Mucosa of gallbladder (tissue), 1 donor: ENCODE measurements around the gene TTLL8. TPM values are rescaled to one million over a fixed set of nuclear protein-coding genes. Genes with fewer than 3 reads are reported as not detected.

Experiments
- DNase-seq: peaks from one replicate; pipeline ENCODE4 v3.0.0-alpha.2; 2020; ENCODE audit warnings: low spot score
- total RNA-seq: library from RNA; stranded (reverse); gene quantifications from one replicate; pipeline ENCODE4 v1.2.1, GENCODE V29; 2021
- donor health status: DM: no; HTN: no; CAD: no.

Gene TTLL8
- total RNA-seq, 1 donor from 2014 or later, result not detected

DNA sequence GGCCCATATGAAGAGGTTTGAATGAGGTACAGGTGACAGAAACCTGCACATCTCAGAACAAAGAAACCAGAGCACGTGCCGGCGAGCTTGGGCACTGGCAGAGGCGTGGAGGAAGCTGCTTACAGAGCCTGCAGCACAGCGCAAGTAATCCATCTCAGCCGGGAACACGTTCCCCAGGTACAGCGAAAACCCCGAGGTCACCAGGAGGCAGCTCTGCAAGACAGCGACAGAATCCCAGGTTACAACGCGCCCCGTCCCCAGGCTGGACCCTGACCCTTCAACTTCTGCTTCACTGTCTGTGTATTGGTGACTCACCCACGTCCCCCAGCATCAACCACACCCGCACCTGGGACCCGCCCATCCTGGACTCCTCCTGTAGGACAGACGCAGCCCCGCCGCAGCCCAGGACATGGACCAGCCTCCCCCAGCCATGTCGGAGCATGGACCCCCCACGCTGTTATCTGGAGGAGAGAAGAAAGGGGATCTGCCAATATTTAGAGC, 24.9 kb upstream of the TTLL8 start:
- no peak for DNase-seq

- no peak for DNase-seq
These were observed 24.2 kb upstream of the TTLL8 start for GRCh38 chr22:50082197-50082715.

GRCh38 chr22:50081426-50082196, 23.5 kb upstream of the TTLL8 start:
- no peak for DNase-seq

DNA sequence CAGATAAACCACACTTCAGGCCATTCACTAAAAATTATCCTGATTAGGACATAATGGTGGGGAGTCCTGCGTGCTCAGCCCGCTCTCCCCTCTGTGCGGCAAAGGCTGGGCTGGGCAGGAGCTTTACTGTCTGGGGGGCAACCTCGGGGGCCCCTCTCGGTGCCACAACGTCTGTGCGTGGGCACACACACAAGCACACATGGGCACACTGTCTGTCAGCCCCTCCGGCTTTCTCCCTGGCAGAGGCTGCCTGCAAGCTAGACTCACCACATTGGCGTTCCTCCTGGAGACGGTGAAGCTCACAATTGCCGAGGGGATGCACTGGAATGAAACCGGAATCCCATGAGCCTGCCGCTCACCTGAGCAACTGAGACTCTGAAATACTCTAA, 22.0 kb upstream of the TTLL8 start:
- DNase-seq, result no peak

DNA sequence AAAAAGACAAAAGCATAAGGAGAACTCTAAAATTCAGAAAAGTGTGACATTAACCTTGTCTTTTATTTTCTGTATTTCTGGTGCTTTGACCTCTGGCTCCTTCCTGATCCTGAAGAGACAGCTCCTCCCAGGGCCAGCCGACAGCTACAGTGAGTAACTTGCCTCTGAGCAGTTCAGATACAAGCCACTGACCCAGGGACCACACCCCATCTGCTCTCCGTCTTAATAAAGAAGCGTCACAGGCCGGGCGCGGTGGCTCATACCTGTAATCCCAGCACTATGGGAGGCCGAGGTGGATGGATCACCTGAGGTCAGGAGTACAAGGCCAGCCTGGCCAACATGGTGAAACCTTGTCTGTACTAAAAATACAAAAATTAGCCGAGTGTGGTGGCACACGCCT, 20.7 kb upstream of the TTLL8 start:
- DNase-seq, result no peak

DNA sequence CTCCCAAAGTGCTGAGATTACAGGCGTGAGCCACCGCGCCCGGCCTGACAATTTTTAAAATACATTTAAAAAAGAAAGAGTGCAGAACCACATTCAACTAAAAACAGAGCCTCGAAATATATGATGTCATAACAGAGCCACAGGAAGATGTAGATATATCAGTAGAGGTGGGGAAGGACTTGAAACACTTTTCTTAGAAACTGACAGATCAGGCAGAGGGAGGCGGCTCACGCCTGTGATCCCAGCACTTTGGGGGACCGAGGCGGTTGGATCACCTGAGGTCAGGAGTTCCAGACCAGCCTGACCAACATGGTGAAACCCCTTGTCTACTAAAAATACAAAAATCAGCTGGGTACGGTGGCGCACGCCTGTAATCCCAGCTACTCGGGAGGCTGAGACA, 20.1 kb upstream of the TTLL8 start:
- DNase-seq, result no peak

DNA sequence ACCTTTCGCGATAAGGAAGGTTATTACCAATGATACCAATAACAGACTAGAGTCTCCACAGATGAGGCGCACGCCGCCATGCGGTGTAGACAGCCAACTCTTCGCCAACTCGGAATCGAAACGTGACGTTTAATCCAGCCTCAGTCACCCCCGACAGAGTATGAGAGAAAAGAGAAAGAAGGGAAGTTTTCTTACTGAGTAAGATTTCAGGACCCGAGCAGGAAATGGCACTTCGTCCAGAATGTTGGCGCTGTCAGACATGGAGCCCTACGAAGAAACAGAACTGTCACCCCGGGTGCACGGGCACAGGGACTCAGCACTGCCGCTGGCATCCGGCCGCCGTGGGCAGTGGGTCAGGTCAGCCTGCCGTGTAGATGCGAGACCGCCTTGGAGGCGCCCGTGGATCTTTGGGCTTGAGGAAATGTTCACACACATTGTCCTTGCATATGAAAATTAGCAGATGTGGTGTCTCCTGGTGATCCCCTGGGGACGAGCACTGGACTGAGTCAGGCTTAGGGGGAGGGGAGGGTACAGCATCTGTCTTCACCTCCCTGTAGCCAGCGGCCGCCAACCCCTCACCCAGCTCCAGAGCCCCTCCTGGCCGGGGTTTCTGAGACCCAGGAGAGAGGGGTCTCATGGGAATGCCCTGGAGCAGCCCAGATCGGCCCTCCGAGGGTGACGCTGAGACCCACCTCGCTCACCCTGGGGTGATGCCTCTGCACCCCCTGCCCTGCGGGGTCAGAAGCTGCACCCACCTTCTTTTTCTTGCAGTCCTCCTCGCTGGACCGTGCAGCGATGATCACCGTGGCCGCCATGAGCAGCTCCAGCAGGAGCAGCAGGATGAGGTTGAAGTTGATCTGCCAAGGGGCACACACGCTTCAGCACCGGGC, 18.8 kb upstream of the TTLL8 start:
- no peak for DNase-seq

DNA sequence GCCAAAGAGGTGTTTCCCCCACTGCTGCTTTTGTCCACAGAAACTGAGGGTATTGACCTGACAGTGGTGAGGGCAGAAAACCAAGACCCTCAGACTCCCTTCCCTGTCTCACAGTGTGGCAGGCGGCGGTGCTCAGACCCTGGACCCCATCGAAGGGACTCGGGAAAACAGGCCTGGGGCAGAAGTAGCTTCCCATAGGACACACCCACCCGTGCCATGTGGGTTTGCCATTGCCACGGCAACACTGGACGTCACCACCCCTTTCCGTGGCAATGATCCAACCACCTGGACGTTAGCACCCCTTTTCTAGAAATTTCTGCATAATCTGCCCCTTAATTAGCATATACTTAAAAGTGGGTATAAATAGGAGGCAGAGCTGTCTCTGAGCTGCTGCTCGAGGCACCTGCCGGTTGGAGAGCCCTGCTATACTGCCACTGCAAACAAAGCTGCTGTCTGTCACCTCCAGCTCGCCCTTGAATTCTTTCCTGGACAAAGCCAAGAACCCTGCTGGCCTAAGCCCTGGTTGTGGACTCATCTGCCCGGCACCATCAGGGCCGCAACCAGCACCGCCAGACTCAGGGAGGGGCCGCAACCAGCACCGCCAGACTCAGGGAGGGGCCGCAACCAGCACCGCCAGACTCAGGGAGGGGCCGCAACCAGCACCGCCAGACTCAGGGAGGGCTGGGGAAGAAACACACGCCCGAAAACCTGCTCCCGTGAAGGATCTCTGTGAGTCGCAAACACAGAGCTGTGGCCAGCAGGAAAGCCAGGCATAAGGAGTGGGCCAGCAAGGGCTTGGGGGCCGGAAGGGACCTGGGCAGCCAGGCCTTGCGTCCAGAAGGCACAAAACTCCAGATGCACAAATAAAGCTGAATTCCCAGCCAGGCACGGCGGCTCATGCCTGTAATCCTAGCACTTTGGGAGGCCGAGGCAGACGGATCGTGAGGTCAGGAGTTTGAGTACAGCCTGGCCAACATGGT, 16.7 kb upstream of the TTLL8 start:
- no peak for DNase-seq

DNA sequence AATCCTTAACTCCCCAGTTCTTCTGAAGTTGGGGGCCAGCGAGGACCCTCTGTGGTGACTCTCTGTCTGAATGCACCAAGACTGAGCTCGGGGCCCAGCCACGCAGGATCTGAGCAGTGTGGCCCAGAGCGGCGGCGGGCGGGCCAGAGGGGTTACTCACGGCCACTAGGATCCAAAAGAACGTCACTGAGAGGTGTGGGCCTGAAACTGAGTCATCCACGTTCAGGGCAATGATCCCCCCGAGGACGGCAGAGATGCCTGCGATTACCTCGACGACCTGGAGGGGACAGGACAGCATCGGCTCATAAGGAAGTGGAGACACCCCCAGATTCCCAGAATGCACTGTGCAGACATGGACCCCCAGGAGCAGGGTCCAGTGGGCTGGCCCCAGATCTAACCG, 16.0 kb upstream of the TTLL8 start:
- DNase-seq, result no peak

- DNase-seq, result no peak
These were observed 14.8 kb upstream of the TTLL8 start for GRCh38 chr22:50072714-50073538.

DNA sequence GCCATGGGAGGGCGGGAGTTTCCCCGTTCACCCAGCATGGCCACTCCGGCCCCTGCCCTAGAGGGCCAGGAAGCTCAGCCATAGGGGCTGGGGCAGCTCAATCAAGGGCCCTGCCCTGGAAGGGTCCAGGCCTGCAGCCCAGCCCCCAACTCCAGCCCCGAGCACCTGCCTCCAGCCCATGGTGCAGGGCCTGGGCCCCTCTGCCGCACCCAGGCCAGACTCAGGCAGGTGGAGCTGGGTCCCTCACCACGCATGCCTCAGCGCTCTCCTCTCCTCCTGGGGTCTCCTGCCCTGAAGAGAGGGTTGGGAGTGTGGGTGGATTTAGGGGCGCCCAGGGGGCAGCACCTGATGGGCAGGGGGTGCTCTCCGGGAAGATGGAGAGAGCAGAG, 14.1 kb upstream of the TTLL8 start:
- no peak for DNase-seq

DNA sequence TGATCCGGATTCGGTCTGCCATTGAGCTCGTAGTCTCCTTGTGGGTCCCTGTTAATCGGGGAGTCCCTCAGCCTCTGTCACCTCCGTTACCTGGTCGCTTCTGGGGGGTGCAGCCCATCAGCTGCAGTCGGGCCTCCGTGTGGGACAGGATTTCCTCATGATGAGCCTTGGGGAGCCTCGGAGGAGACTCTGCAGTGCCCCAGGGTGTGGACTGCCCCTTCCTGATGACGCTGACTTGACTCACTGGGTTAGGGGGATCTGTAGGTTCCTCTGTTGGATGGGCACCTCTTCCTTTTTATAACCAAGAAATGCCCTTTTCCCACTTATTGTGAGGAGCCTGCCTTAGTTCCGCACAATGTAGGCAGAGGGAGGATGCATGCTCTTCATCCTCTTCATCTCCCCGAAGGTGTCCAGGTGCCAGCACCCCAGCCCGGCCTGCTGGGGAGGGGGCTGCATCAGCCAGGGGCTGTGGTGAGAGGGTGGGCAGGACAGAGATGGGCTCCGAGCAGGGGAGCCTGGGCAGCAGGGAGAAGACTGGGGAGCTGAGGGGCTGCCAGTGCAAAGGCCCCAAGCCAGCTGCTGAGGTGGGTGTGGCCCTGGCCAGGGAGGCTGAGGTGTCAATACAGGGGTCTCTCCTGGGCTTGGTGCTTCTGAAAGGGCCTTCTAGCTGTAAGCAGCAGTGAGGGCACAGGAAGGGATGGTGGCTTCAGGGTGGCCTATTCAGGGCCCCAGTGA, 13.5 kb upstream of the TTLL8 start:
- DNase-seq, result no peak

DNA sequence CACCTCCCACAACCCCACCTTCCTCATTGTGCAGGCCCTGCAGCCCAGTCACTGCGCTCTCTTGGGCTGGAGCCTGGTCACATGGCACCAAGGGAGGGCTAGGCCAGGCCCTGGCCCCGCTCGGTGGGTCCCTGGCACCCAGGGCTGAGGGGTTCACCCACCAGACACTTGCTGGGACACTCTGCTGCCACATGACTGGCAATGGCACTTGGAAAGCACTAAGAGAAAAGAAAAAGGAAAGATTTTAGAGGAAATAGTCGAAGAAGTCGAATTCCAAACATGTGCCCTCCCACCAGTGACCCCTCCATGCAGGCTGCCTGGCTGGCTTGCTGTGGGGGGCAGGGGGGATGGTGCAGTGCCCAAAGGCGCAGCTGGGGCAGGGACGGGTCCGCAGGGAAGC, 12.3 kb upstream of the TTLL8 start:
- no peak for DNase-seq

GRCh38 chr22:50068096-50068495, 10.0 kb upstream of the TTLL8 start:
- no peak for DNase-seq

GRCh38 chr22:50067244-50067643, 9.1 kb upstream of the TTLL8 start:
- no peak for DNase-seq

DNA sequence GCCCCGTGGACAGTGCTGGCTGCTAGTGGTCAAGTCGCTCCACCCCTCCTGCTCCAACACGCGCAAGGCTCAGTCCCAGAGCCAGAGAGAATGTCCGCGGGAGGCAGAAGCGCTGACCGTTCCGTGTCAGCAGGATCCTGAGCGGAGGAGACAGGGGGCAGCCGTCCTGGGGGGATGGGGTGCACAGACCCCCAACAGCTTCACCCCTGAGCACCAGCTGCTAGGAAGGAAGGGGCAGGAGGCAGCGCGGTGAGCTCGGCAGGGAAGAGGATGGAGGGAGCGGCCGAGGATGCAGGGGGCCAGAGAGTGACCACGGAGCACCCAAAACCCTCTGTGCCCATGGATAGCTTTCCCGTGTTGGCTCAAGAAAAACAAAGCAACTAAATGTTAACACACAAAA, 6.4 kb upstream of the TTLL8 start:
- DNase-seq, result no peak

DNA sequence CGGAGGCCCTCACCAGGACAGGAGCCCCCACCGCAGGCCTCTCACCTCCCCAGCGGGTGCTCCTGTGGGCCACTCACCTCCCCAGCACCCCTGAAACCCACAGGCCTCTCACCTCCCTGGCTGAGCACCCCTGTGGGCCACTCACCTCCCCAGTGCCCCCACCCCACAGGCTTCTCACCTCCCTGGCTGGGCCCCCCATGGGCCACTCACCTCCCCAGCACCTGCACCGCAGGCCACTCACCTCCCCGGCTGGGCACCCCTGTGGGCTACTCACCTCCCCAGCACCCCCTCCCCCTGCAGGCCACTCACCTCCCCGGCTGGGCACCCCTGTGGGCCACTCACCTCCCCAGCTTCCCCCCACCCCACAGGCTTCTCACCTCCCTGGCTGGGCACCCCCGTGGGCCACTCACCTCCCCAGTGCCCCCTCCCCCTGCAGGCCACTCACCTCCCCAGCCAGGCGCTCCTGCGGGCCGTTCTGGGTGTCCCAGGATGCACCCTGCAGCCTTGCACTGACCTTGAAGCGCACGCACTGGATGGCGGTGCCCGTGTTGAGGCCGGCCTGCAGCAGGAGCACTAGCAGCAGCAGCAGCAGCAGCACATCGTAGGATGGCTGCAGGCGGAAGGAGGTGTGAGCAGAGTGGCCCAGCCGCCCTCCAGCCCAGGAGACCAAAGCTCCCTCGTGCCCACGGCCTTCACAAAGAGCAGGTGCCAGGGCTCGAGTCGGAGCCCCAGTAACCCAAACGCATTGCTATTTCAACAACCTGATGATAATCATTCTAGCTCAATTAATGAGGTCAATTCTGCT, 5.7 kb upstream of the TTLL8 start:
- DNase-seq, result no peak

- no peak for DNase-seq
These were observed 4.5 kb upstream of the TTLL8 start for GRCh38 chr22:50062509-50063135.
